PFSK-1 (cell line): ENCODE data around the gene SVIL.

Experiments
- FOXP2 ChIP-seq: optimal IDR thresholded peaks from 2 replicates; pipeline ENCODE3; 2011; ENCODE audit warnings: borderline replicate concordance, control low read depth, inconsistent platforms; ENCODE audit not compliant: insufficient read depth; ENCODE audit errors: extremely low read length, extremely low read depth
- POLR2AphosphoS5 ChIP-seq: IDR thresholded peaks from 2 replicates; pipeline ENCODE4 v1.6.1; 2012; ENCODE audit warnings: low read depth, mild to moderate bottlenecking, control low read depth, low read length, moderate library complexity
- REST ChIP-seq, 2 experiments: IDR thresholded peaks; 2 replicates each; pipeline versions ENCODE4 v1.6.1 to v1.8.0; 2011 to 2012; ENCODE audit warnings: low read depth in 2 of 2, low read length in 2 of 2, control low read depth in 1 of 2, inconsistent platforms in 1 of 2, mild to moderate bottlenecking in 1 of 2, moderate library complexity in 1 of 2; ENCODE audit not compliant: insufficient read depth in 1 of 2
- SIN3A ChIP-seq: IDR thresholded peaks from 2 replicates; pipeline ENCODE4 v1.6.1; 2012; ENCODE audit warnings: mild to moderate bottlenecking, low read length, moderate library complexity, borderline replicate concordance; ENCODE audit not compliant: insufficient read depth
- TAF1 ChIP-seq: IDR thresholded peaks from 2 replicates; pipeline ENCODE4 v1.6.1; 2012; ENCODE audit warnings: low read length, control low read depth, borderline replicate concordance; ENCODE audit not compliant: insufficient read depth

GRCh38 chr10:29522061-29522855 is 112.5 kb downstream of the SVIL start:
- TF ChIP-seq POLR2AphosphoS5, result no peak
- TF ChIP-seq FOXP2, result no peak
- TF ChIP-seq SIN3A, result no peak
- no peak for TF ChIP-seq REST (IDR thresholded peaks at IDR 0.05; ENCODE audit: insufficient read depth in 1 of 2, low read depth in 2 of 2, low read length in 2 of 2)
- TF ChIP-seq TAF1, result no peak
